Endodermal cell (in vitro differentiated cells): ENCODE measurements around the gene PTPRN2. TPM values are rescaled to one million over a fixed set of nuclear protein-coding genes. Genes with fewer than 3 reads are reported as not detected.

ENCODE experiments used
- DNase-seq: peaks from one replicate; pipeline ENCODE4 v3.0.0-alpha.2; 2017
- H3K27ac ChIP-seq: 2 replicates; pipeline ENCODE4 v1.5.1; 2013; ENCODE audit warnings: mild to moderate bottlenecking, low read depth, low read length, moderate library complexity
- H3K27me3 ChIP-seq: 2 replicates; pipeline ENCODE4 v1.6.1; 2013; ENCODE audit warnings: mild to moderate bottlenecking, low read length, moderate library complexity; ENCODE audit not compliant: insufficient read depth, control insufficient read depth, poor library complexity, severe bottlenecking
- H3K36me3 ChIP-seq: 2 replicates; pipeline ENCODE4 v1.7.0; 2013; ENCODE audit warnings: mild to moderate bottlenecking, low read length, moderate library complexity; ENCODE audit not compliant: control insufficient read depth, insufficient read depth
- H3K4me1 ChIP-seq: one replicate; pipeline ENCODE4 v1.7.0; 2013; ENCODE audit warnings: low read length; ENCODE audit not compliant: control insufficient read depth, insufficient read depth
- H3K4me3 ChIP-seq: 2 replicates; pipeline ENCODE4 v1.5.1; 2013; ENCODE audit warnings: mild to moderate bottlenecking, low read length, moderate library complexity
- H3K9ac ChIP-seq: 2 replicates; pipeline ENCODE4 v1.6.1; 2013; ENCODE audit warnings: mild to moderate bottlenecking, low read length, moderate library complexity; ENCODE audit not compliant: poor library complexity, severe bottlenecking; ENCODE audit errors: extremely low read depth
- H3K9me3 ChIP-seq: 2 replicates; pipeline ENCODE4 v1.6.1; 2013; ENCODE audit warnings: mild to moderate bottlenecking, low read length, moderate library complexity; ENCODE audit not compliant: control insufficient read depth
- H3K27ac Mint-ChIP-seq: 2 replicates; pipeline ENCODE4 v1.8.0; 2020; ENCODE audit warnings: mixed read lengths
- H3K27me3 Mint-ChIP-seq: 2 replicates; pipeline ENCODE4 v1.8.0; 2021; ENCODE audit warnings: mild to moderate bottlenecking, mixed read lengths; ENCODE audit not compliant: insufficient read depth
- H3K36me3 Mint-ChIP-seq: 2 replicates; pipeline ENCODE4 v1.8.0; 2020; ENCODE audit warnings: low read depth, mixed read lengths
- H3K4me1 Mint-ChIP-seq: 2 replicates; pipeline ENCODE4 v1.8.0; 2020; ENCODE audit warnings: mixed read lengths
- H3K4me3 Mint-ChIP-seq: 2 replicates; pipeline ENCODE4 v1.8.0; 2020; ENCODE audit warnings: mild to moderate bottlenecking, moderate library complexity, mixed read lengths
- H3K9me3 Mint-ChIP-seq: 2 replicates; pipeline ENCODE4 v1.8.0; 2020; ENCODE audit warnings: mild to moderate bottlenecking, mixed read lengths
- CTCF ChIP-seq: fragments of 200-600 bp; sonication (generic); conservative IDR thresholded peaks from 2 replicates; pipeline ENCODE4 v1.5.0; 2021; ENCODE audit warnings: antibody characterized with exemption, mild to moderate bottlenecking
- WGBS, 2 experiments: methylation state at CpG; one replicate each; pipeline versions ENCODE4 v1.1.5 to v1.1.7; 2013; ENCODE audit warnings: missing lambda C conversion rate in 2 of 2, mixed read lengths in 1 of 2; ENCODE audit not compliant: insufficient coverage in 1 of 2, insufficient read length in 1 of 2; 5-methylcytosine and 5-hydroxymethylcytosine counted together
- total RNA-seq, 2 donors: library from RNA; stranded (reverse); fragmentation: NEBNext Ultra II Directional in 1 of 2; extraction: Animal tissue kit (Norgen Biotek cat#: 25700) in 1 of 2; gene quantifications; 2 replicates in 1 of 2; 3 replicates in 1 of 2; pipeline ENCODE4 v1.2.1, GENCODE V29; 2021

Gene PTPRN2
- total RNA-seq, 2 donors from 2014 or later, result 0.69 to 1.2 TPM

- Histone ChIP-seq H3K4me3 (no peak overlapping the region), H3K4me1 (no peaks in the 10 kb centered on the region), H3K9me3 (peaks cover 79% of the 10 kb centered on the region), H3K27me3 (no peaks in the 10 kb centered on the region), H3K9ac (no peak overlapping the region), H3K36me3 (no peaks in the 10 kb centered on the region), H3K27ac (no peak overlapping the region)
- Mint-ChIP-seq H3K4me3 (no peak overlapping the region), H3K36me3 (no peaks in the 10 kb centered on the region), H3K27me3 (peaks cover 12% of the 10 kb centered on the region), H3K4me1 (peaks cover 3% of the 10 kb centered on the region), H3K27ac (no peak overlapping the region), H3K9me3 (peaks cover 2% of the 10 kb centered on the region)
- no peak for TF ChIP-seq CTCF
- WGBS, 2 experiments, result 66 to 74% methylated on average over 3 to 7 of the region's 7 CpGs
- DNase-seq, result no peak
Observed at GRCh38 chr7:158564663-158565035, 23.0 kb downstream of the PTPRN2 start.

GRCh38 chr7:158563911-158564662 is 23.5 kb downstream of the PTPRN2 start:
- Histone ChIP-seq H3K36me3 (no peaks in the 10 kb centered on the region), H3K4me1 (no peaks in the 10 kb centered on the region), H3K9me3 (peaks cover 84% of the 10 kb centered on the region), H3K9ac (no peak overlapping the region), H3K27me3 (no peaks in the 10 kb centered on the region), H3K4me3 (no peak overlapping the region), H3K27ac (no peak overlapping the region)
- DNase-seq, result no peak
- TF ChIP-seq CTCF, result no peak
- Mint-ChIP-seq H3K9me3 (peaks cover 2% of the 10 kb centered on the region), H3K36me3 (no peaks in the 10 kb centered on the region), H3K4me3 (no peak overlapping the region), H3K27me3 (peaks cover 8% of the 10 kb centered on the region), H3K27ac (no peak overlapping the region), H3K4me1 (peaks cover 3% of the 10 kb centered on the region)
- 67 to 72% methylated on average over 2 to 11 of the region's 11 CpGs for WGBS, 2 experiments

GRCh38 chr7:158563051-158563450 is 24.6 kb downstream of the PTPRN2 start:
- no peak for DNase-seq
- no peaks in the 10 kb centered on the region for H3K4me1 ChIP-seq
- peaks cover 79% of the 10 kb centered on the region for H3K9me3 ChIP-seq
- H3K36me3 ChIP-seq, result no peaks in the 10 kb centered on the region
- Mint-ChIP-seq H3K27ac (no peak overlapping the region), H3K9me3 (no peaks in the 10 kb centered on the region), H3K4me3 (no peak overlapping the region), H3K27me3 (peaks cover 3% of the 10 kb centered on the region), H3K36me3 (no peaks in the 10 kb centered on the region), H3K4me1 (peaks cover 3% of the 10 kb centered on the region)
- no peaks in the 10 kb centered on the region for H3K27me3 ChIP-seq
- no peak for TF ChIP-seq CTCF
- H3K9ac ChIP-seq, result no peak overlapping the region
- no peak overlapping the region for H3K4me3 ChIP-seq
- H3K27ac ChIP-seq, result no peak overlapping the region
- WGBS, 2 experiments, result 83 to 85% methylated on average over 13 of the region's 13 CpGs
